Measurements from ENCODE around the gene DCDC2B.
"Not testable (repeated sequence)": the region's sequence is repeated elsewhere in the genome, so short reads cannot be mapped to it uniquely, and the experiment has no call there.

The DCDC2B gene

DNA sequence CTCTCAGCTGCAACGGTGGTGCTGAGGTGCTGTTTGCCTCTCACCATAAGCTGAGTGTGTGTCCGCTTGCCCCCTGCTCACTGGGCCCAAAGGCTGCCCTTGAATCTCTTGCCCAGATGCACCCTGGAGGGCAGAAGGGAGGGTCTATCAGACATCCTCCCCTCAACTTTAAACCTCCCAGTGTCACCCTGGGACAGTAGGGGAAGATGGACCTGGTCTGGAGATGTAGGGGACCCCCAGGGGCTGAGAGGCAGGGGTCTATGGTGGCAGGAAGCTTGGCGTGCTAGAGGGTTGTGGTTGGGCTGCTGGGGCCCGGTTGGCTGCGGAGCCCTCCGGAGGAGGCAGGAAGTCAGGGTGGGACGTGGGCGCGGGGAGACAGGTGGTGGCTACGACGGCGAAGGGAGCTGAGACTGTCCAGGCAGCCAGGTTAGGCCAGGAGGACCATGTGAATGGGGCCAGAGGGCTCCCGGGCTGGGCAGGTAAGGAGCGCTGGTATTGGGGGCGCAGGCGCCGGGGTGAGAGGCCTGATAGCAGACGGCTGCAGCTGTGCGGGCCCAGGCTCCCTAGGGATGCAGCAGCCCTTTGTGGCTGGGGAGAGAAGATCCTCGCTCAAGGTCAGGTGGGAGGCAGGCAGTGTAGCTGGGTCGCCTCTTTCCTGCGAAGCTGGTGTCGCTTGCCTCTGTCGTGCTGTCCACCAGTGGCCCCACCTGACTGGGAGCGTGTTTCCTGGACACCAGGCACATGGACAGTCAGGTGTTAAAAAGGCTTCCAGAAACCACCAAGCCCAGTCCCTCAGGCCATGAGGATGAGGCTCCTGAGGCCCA is 42.2 kb downstream of the DCDC2B start, which contains the start of gene LCK:
Gene LCK (plus strand): TSS at position 373 of the 824 bp plus-strand sequence. CDS start 23,065 bp downstream, outside the sequence.
- FAIRE-seq: peak; percentile 87
- peak; percentile 64 for DNase-seq (ENCODE audit: insufficient read length)
- TF ChIP-seq TAF1 (IDR thresholded peaks at IDR 0.05; ENCODE audit: borderline replicate concordance, low read depth, low read length) (no peak), POLR2A (IDR thresholded peaks at IDR 0.05; ENCODE audit: low read depth, low read length) (peak; percentile 94), POLR2AphosphoS5 (IDR thresholded peaks at IDR 0.05; ENCODE audit: low read depth, low read length) (peak; percentile 97)

GRCh38 chr1:32255072-32256071 is 46.5 kb downstream of the DCDC2B start:
- TF ChIP-seq TAF1 (IDR thresholded peaks at IDR 0.05; ENCODE audit: borderline replicate concordance, low read depth, low read length) (no peak), POLR2AphosphoS5 (IDR thresholded peaks at IDR 0.05; ENCODE audit: low read depth, low read length) (no peak), POLR2A (IDR thresholded peaks at IDR 0.05; ENCODE audit: low read depth, low read length) (no peak)
- FAIRE-seq: peak; percentile 79
- no peak for DNase-seq (ENCODE audit: insufficient read length)

GRCh38 chr1:32256473-32257226 is 47.8 kb downstream of the DCDC2B start:
- DNase-seq (ENCODE audit: insufficient read length) (no peak), FAIRE-seq (peak; percentile 70)
- TF ChIP-seq POLR2AphosphoS5 (IDR thresholded peaks at IDR 0.05; ENCODE audit: low read depth, low read length) (no peak), POLR2A (IDR thresholded peaks at IDR 0.05; ENCODE audit: low read depth, low read length) (no peak), TAF1 (IDR thresholded peaks at IDR 0.05; ENCODE audit: borderline replicate concordance, low read depth, low read length) (no peak)

DNA sequence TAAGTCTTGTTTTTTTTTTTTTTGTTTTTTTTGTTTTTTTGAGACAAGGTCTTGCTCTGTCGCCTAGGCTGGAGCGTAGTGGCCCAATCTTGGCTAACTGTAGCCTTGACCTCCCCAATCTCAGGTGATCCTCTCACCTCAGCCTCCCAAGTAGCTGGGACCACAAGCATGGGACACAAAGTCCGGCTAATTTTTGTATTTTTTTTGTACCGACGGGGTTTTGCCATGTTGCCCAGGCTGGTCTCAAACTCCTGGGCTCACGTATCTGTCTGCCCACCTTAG is 48.3 kb downstream of the DCDC2B start:
- DNase-seq (ENCODE audit: insufficient read length): no peak
- FAIRE-seq: no peak
- TF ChIP-seq POLR2AphosphoS5 (IDR thresholded peaks at IDR 0.05; ENCODE audit: low read depth, low read length) (no peak), POLR2A (IDR thresholded peaks at IDR 0.05; ENCODE audit: low read depth, low read length) (no peak), TAF1 (IDR thresholded peaks at IDR 0.05; ENCODE audit: borderline replicate concordance, low read depth, low read length) (no peak)

GRCh38 chr1:32263236-32263593 is 54.3 kb downstream of the DCDC2B start:
- FAIRE-seq; DNase-seq (ENCODE audit: insufficient read length): not testable (repeated sequence)

- DNase-seq (ENCODE audit: insufficient read length) (no peak), FAIRE-seq (peak; percentile 70)
These were observed 54.9 kb downstream of the DCDC2B start for GRCh38 chr1:32263744-32264143.

More at GRCh38 chr1:32263744-32264143, 54.9 kb downstream of the DCDC2B start:
- no peak for TF ChIP-seq POLR2A (IDR thresholded peaks at IDR 0.05; ENCODE audit: low read depth, low read length)
- TF ChIP-seq TAF1 (IDR thresholded peaks at IDR 0.05; ENCODE audit: borderline replicate concordance, low read depth, low read length): no peak
- TF ChIP-seq POLR2AphosphoS5 (IDR thresholded peaks at IDR 0.05; ENCODE audit: low read depth, low read length): no peak

Measured in GM12892 (cell line).